ENCODE results near the gene MED22. TPM values are rescaled to one million over a fixed set of nuclear protein-coding genes. Genes with fewer than 3 reads are reported as not detected.

Gene MED22
- total RNA-seq, 1 donor from 2014 or later: 39.5 TPM

DNA sequence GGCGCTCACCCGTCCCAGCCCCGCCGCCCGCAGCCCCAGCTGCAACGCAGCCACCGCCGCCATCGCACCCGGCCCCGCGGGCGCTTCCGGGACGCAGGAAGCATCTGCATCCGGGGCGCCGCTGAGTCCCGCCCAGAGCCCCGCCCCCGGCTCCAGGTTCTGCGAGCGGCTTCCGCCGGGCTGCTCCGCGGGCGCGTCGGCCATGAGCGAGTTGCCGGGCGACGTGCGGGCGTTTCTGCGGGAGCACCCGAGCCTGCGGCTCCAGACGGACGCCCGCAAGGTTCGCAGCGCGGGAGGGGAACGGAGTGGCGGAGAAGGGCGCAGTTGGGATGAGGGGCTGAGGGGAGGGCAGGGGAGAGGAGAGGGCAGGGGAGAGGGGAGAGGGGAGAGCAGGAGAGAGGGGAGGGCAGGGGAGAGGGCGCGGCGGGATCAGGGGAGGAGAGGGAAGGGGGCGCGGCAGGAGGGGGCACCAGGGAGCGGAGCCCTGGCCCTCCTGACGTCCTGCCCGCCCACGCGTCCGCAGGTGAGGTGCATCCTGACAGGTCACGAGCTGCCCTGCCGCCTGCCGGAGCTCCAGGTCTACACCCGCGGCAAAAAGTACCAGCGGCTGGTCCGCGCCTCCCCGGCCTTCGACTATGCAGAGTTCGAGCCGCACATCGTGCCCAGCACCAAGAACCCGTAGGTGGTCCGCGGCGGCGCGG lies 8.6 kb upstream of the MED22 start, which contains the start of the genes SURF1 and SURF2:
Gene SURF1 (minus strand): TSS at position 97 of the 701 bp plus-strand sequence. CDS start 34 bp downstream, at position 63.
Gene SURF2 (plus strand): TSS at position 160 of the 701 bp plus-strand sequence. CDS start 43 bp downstream, at position 203.
- intact Hi-C loops (cut with micrococcal nuclease): loop anchor here (1.0 to 10.0 kb wide), 4 partner anchors 8 to 332 kb away; partner anchors contain the start of genes MED22, REXO4 and RPL7A
- peaks cover 48% of the 10 kb centered on the region for H3K36me3 Mint-ChIP-seq (ENCODE audit: low read depth)
- DNase-seq: peak; percentile 97
- H3K27me3 Mint-ChIP-seq: no peaks in the 10 kb centered on the region
- no peaks in the 10 kb centered on the region for H3K9me3 Mint-ChIP-seq
- peak within 1 kb of the TSS; percentile 92 for H3K4me3 Mint-ChIP-seq
- H3K27ac Mint-ChIP-seq: peak within 1 kb of the TSS; percentile 84
- peaks cover 42% of the 10 kb centered on the region for H3K4me1 Mint-ChIP-seq

DNA sequence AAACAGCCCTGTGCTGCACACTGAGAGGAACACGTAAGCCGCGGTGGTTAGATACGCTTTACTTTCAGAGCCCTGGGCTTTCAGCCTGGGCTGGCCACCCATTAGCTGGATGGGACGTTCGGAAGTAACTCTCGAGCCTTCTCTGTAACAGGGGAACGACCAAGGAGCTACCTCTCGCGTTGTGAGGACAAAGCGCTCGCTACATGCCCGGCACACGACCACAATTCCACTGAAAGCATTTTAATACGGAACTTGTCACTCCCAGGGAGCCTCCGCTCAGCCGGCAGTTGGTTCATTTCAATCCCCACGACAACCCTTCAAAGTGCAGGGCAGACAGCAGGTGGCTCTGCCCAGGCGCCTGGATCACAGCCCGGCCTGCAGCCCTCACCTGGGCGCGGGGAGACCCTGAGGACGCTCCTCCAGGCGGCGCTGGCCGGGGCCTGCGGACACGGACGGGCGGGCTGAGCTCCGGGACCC lies 8.0 kb upstream of the MED22 start:
- intact Hi-C loops (cut with micrococcal nuclease): loop anchor here (1.0 to 10.0 kb wide), 4 partner anchors 8 to 331 kb away; partner anchors contain the start of genes MED22, REXO4 and RPL7A
- Mint-ChIP-seq H3K27ac (peak overlapping the region; percentile 82), H3K9me3 (no peaks in the 10 kb centered on the region), H3K4me1 (peaks cover 36% of the 10 kb centered on the region), H3K36me3 (ENCODE audit: low read depth) (peaks cover 48% of the 10 kb centered on the region), H3K27me3 (no peaks in the 10 kb centered on the region), H3K4me3 (peak overlapping the region; percentile 92)
- DNase-seq: peak; percentile 73

DNA sequence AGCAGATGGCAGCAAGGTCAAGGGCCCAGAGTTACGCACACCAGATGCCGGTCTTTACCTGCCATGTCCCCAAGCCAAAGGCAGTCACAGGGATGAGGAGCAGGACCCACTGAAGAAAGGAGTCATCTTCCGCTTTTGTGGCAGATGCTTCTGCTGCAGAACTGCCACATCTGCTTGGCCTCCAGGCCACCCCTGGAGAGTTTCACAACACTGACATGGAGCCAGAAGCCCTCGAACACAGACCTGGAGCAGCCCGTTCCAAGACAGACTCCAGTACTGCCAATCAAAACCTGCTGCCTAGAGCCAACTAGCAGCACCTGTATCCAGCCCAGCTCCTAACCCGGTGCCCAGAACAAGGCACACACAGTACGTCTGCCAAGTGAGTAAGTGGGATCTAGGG lies 6.8 kb upstream of the MED22 start:
- Mint-ChIP-seq H3K4me1 (peaks cover 36% of the 10 kb centered on the region), H3K9me3 (no peaks in the 10 kb centered on the region), H3K27ac (peak overlapping the region; percentile 24), H3K36me3 (ENCODE audit: low read depth) (peaks cover 51% of the 10 kb centered on the region), H3K27me3 (no peaks in the 10 kb centered on the region), H3K4me3 (peak overlapping the region; percentile 92)
- intact Hi-C loops (cut with micrococcal nuclease): loop anchor here (5.0 to 10.0 kb wide), 2 partner anchors 63 to 330 kb away; partner anchors contain the start of gene REXO4
- DNase-seq: no peak

DNA sequence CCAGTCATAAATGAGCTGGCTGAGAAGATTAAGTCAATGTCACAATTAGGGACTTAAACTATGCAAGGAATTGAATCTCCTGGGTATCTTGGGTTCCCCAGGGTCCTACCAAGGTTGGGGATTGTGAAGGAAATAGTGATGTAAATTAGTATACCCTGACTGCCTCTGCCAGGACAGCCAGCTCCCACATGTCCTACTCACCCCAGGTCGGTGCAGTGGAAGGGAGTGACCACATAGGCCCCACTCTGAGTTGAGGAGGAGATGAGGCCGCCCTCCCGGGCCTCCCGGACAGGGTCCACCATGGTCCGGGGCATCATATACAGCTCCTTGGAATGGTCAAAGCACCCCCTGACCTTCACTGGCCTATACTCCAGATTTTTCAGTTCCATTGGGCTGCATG lies 5.6 kb upstream of the MED22 start:
- H3K27ac Mint-ChIP-seq: peak overlapping the region; percentile 39
- no peaks in the 10 kb centered on the region for H3K27me3 Mint-ChIP-seq
- intact Hi-C loops (cut with micrococcal nuclease): loop anchor here (10.0 kb wide), 1 partner anchor 329 kb away; no protein-coding TSS in a partner anchor

DNA sequence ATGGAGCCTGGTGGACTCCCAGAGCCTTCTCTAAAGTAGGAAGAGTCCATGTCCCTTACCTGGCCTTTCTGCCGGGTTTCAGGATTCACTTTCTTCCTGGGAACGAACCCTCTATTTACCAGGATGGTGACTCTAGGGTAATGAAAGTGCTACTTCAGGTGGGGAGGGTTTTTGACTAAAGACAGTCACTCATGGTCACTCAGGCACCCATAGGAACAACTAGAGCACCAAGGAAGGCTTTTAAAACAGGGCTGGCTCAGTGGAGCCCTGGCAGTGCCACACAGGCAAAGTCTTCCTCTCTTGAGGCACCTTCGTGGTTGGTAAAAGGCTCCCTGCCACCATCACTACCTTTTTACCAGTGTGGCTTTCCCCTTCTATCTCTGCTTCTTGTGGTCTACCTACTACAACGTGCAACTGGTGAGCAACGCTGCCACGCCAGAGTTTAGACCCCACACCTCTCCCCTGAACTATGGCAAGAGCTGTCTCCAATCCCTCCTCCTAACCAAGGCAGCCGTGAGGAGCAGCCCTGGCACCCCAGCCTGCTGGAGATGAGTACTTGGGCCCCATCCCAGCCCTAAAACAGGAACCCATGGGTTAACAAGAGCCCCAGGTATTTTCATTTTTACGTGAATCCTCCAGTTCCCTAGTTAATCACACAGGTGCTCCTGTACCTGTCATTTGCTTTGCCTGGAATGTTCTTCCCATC lies 4.9 kb upstream of the MED22 start:
- Mint-ChIP-seq H3K4me1 (peaks cover 39% of the 10 kb centered on the region), H3K4me3 (no peak overlapping the region), H3K36me3 (ENCODE audit: low read depth) (peaks cover 60% of the 10 kb centered on the region), H3K27me3 (peaks cover 2% of the 10 kb centered on the region), H3K27ac (peak overlapping the region; percentile 48), H3K9me3 (no peaks in the 10 kb centered on the region)
- intact Hi-C loops (cut with micrococcal nuclease): loop anchor here (10.0 kb wide), 1 partner anchor 328 kb away; no protein-coding TSS in a partner anchor
- DNase-seq: no peak

More for the DNA sequence above, 5.6 kb upstream of the MED22 start:
- peaks cover 43% of the 10 kb centered on the region for H3K4me1 Mint-ChIP-seq
- no peak for DNase-seq
- H3K9me3 Mint-ChIP-seq: no peaks in the 10 kb centered on the region
- H3K36me3 Mint-ChIP-seq (ENCODE audit: low read depth): peaks cover 58% of the 10 kb centered on the region
- no peak overlapping the region for H3K4me3 Mint-ChIP-seq

DNA sequence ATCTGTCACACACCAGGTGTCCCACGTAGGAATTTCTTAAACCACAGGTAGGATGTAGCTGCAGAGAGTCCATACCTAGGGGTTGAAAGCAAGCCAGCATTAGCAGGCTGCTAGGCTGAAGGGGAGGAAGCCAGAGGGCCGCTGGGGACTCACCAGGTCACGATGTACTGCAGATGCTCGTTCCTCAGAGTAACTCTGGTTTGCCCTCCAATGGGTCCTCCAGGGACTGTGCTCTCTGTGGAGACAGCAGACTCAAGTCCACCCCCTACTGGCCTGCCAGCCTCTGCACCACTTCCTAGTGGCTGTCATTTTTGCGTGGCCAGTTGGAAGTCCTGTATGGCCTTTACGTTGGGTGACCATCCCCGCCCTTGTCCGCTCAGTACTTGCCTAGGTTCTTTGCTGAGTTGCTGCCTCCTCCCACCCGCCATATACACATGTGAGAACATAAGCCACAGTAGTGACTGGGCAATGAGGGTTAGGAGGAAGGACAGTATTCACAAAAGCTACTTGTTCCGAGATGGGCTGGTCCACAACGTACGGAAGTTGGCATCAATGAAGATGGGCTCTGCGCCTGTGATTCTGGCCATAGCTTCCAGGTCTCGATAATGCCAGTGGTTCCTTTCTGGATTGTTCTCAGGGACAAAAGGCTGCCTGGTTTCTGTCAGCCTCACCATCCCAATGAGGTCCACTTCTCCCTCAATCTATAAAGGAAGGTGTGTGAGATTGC lies 4.1 kb upstream of the MED22 start:
- no peaks in the 10 kb centered on the region for H3K9me3 Mint-ChIP-seq
- H3K4me3 Mint-ChIP-seq: no peak overlapping the region
- H3K27me3 Mint-ChIP-seq: peaks cover 2% of the 10 kb centered on the region
- H3K4me1 Mint-ChIP-seq: peaks cover 37% of the 10 kb centered on the region
- peak; percentile 76 for DNase-seq
- H3K27ac Mint-ChIP-seq: no peak overlapping the region
- peaks cover 59% of the 10 kb centered on the region for H3K36me3 Mint-ChIP-seq (ENCODE audit: low read depth)
- intact Hi-C loops (cut with micrococcal nuclease): loop anchor here (10.0 kb wide), 1 partner anchor 327 kb away; no protein-coding TSS in a partner anchor

DNA sequence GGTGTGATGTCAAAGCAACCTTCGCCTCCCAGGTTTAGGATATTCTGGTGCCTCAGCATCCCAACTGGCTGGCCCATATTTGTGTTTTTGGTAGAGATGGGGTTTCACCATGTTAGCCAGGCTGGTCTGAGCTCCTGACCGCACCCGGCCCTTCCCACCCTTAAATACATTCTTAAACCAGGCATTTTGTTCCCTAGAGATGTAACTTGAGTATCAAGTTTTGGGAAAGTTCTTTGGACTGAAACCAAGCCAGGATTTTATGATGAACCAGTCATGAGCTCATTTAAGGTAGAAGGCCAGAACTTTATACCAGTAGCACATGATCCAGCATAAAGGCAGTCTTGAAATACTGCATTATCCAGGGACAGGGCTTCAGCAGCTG lies 3.6 kb upstream of the MED22 start:
- Mint-ChIP-seq H3K4me3 (no peak overlapping the region), H3K4me1 (peaks cover 43% of the 10 kb centered on the region), H3K27me3 (peaks cover 2% of the 10 kb centered on the region), H3K27ac (no peak overlapping the region), H3K9me3 (no peaks in the 10 kb centered on the region), H3K36me3 (ENCODE audit: low read depth) (peaks cover 65% of the 10 kb centered on the region)
- no peak for DNase-seq
- intact Hi-C loops (cut with micrococcal nuclease): loop anchor here (10.0 kb wide), 1 partner anchor 327 kb away; no protein-coding TSS in a partner anchor

DNA sequence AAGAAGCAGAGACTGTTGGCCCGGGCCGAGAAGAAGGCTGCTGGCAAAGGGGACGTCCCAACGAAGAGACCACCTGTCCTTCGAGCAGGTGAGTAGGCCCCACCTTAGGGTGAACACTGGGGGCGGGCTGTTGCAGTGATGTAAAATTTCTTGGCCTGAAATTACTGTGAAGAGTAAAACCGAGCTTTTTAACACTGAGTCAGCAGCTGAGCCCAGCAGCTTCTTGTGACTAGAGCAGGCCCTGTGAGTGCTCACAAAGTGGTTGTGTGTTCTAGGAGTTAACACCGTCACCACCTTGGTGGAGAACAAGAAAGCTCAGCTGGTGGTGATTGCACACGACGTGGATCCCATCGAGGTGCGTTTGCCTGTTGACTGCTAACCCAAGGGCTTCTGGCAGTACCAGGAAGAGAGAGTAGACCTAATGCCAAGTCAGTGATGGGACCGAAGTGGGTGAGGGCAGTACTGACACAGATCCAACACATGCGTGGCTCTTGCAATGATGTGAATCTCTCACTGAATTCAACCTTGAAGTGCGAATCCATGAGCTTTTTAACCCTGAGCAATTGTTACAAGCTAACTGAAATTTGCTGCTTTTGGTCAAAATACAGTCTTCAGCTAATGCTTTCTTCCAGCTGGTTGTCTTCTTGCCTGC lies 2.2 kb upstream of the MED22 start:
- DNase-seq: no peak

DNA sequence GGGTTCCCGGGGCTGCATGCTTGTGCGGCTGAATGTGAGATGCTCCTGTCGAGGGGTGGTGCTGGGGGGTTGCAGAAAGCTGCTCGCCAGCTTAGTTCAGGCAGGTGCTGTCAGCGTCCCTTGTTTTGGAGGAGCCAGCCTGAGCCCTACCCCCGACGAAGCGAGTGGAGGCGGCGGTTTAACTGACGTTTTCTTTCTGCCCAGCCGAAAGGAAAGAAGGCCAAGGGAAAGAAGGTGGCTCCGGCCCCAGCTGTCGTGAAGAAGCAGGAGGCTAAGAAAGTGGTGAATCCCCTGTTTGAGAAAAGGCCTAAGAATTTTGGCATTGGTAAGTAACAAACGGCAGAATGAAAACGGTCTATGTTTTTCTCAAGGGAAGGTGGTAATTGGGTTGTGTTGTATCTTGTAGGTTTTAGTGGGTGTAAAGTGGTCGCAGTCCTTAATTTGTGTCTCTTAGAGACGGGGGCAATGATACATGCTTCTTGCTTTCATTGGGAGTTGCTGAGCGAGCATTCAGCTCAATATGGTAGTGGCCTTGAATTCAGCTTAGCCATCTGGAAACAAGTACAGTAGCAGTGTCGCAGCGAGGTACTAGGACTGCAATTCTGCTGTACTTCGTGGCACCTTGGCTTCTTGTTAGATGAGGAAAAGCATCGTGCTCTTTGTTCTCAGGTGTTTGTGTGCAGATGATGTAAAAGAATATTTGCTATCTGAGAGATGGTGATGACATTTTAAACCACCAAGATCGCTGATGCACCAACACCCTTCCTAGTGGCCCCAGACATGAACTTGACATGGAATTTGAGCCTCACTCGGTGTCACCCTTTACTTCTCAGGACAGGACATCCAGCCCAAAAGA lies 1.0 kb upstream of the MED22 start:
- Mint-ChIP-seq H3K27ac (peak overlapping the region; percentile 95), H3K27me3 (peaks cover 2% of the 10 kb centered on the region), H3K4me3 (peak overlapping the region; percentile 100), H3K9me3 (no peaks in the 10 kb centered on the region), H3K36me3 (ENCODE audit: low read depth) (peaks cover 78% of the 10 kb centered on the region), H3K4me1 (peaks cover 42% of the 10 kb centered on the region)
- intact Hi-C loops (cut with micrococcal nuclease): loop anchor here (1.0 kb wide), 4 partner anchors 7 to 27 kb away; partner anchors contain the start of genes STKLD1, SURF1, SURF2 and SURF4
- no peak for DNase-seq

More for the DNA sequence above, 2.2 kb upstream of the MED22 start:
- peak overlapping the region; percentile 100 for H3K4me3 Mint-ChIP-seq
- peaks cover 46% of the 10 kb centered on the region for H3K4me1 Mint-ChIP-seq
- H3K9me3 Mint-ChIP-seq: no peaks in the 10 kb centered on the region
- H3K36me3 Mint-ChIP-seq (ENCODE audit: low read depth): peaks cover 72% of the 10 kb centered on the region
- intact Hi-C loops (cut with micrococcal nuclease): loop anchor here (10.0 kb wide), 1 partner anchor 325 kb away; no protein-coding TSS in a partner anchor
- peaks cover 2% of the 10 kb centered on the region for H3K27me3 Mint-ChIP-seq
- H3K27ac Mint-ChIP-seq: peak overlapping the region; percentile 72

DNA sequence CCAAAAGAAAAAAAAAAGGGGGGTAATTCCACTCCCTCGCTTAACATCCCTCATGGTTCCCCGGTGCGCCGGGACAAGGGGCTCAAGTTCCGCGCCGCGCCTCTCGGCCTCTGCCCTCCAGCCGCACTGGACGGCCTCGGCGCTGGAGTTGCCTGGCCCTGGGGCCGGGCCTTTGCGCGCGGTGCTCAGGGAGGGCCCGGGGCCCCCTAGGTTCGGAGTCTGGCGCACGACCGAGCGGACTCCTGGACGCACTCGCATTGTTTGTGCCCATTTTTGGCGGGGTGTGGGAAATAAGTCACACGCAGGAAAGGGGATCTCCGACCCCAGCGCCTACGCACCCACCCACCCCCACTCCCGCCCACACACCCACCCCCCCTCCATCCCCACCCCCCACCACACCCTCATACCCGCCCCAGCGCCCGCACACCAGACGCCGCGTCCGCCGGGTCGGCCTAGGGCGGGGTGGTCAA lies 381 bp downstream of the MED22 start:
- Mint-ChIP-seq H3K36me3 (ENCODE audit: low read depth) (peaks cover 72% of the 10 kb centered on the region), H3K4me1 (peaks cover 35% of the 10 kb centered on the region), H3K9me3 (no peaks in the 10 kb centered on the region), H3K27ac (peak overlapping the region; percentile 95), H3K4me3 (peak overlapping the region; percentile 100), H3K27me3 (peaks cover 2% of the 10 kb centered on the region)
- DNase-seq: peak; percentile 84
- intact Hi-C loops (cut with micrococcal nuclease): no loop called here

DNA sequence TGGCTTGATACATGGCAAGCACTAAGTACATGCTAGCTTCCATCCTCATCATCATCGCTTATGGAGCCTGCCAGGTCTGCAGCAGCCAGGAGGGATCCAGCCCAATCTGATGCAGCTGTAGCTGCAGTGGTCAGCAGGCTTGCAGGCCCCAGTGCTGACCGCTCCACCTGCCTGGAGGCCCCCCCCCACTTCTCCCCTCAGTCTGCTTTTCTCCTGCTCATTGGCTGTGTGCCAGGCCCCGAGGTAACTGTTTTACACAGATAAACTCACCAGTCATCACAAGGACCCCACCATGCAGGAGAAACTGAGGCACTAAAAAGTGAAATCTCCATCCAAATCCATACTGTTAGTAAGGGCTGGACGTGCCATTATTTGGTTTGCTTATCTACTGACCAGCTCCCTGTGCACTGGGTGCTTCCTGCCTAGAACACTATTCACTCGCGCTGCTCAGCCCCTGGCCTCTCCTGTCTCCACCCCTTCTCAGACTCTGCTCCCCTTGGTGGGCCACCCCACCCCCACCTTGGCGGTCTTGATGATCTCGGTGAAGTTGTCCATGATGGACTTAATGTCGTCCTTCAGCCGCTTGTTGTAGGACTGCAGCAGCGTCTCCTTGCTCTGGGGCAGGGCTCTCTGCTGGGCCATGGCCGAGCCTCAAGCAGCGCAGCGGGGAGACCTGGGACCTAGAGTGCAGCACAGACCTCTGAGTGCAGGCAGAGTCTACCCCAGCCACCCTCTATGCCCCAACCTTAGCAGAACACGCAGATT lies 1.7 kb downstream of the MED22 start:
- peaks cover 69% of the 10 kb centered on the region for H3K36me3 Mint-ChIP-seq (ENCODE audit: low read depth)
- intact Hi-C loops (cut with micrococcal nuclease): no loop called here

More for the DNA sequence above, 1.7 kb downstream of the MED22 start:
- no peak for DNase-seq
- Mint-ChIP-seq H3K27ac (peak overlapping the region; percentile 89), H3K9me3 (no peaks in the 10 kb centered on the region), H3K27me3 (peaks cover 2% of the 10 kb centered on the region), H3K4me1 (peaks cover 33% of the 10 kb centered on the region), H3K4me3 (peak overlapping the region; percentile 100)
